ENCODE data around the gene TRIM46. TPM values are rescaled to one million over a fixed set of nuclear protein-coding genes. Genes with fewer than 3 reads are reported as not detected.

TRIM46 gene
- total RNA-seq, 1 experiment from 2014 or later, result 3.8 TPM

DNA sequence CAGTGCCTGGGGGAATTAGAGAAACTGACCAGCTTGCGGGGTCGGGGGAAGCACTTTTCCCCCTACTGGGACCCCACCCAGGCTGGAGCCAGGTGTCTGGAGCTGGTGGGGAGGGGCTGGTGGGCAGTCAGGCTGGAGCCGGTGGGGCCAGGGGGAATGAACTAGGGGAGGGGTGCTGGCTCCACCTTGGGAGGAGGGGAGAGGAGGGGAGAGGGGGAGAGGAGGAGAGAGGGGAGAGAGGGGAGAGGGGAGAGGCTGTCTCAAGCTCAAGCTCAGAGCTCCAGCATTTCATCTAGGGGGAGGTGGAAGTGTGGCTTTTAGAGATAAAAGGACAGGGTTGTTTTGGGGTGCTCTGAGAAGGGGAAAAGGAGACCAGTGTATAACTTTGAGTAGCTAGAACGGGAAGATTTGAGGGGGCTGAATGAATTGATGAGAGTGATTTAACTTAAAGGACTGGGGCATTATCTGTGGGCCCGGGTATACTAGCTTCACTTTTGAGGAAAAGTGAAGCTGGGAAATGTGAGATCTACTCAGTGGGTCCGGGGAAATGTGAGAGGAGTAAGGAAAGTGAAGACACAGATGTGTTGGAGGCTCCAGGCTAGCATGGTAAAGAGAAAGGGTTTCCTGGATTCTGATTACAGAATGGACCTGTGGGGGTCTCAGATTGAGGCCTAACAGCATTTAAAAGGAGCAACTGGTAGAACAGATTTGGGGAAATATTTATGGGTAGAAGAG, 43.2 kb upstream of the TRIM46 start:
- no peaks in the 10 kb centered on the region for H3K27me3 ChIP-seq (ENCODE audit: insufficient read depth, low read length)
- no peak overlapping the region for H2AFZ ChIP-seq (ENCODE audit: low read depth, low read length, poor library complexity, severe bottlenecking)
- no peak for TF ChIP-seq ZFX (IDR thresholded peaks at IDR 0.05)
- no peak for TF ChIP-seq EGR1 (IDR thresholded peaks at IDR 0.05; ENCODE audit: low read depth)
- no peak for TF ChIP-seq SRF (IDR thresholded peaks at IDR 0.05; ENCODE audit: low read depth)
- no peak for TF ChIP-seq CBX3 (IDR thresholded peaks at IDR 0.05; ENCODE audit: low read depth)
- no peak for TF ChIP-seq MAX (IDR thresholded peaks at IDR 0.05)
- no peak for TF ChIP-seq ELF1 (IDR thresholded peaks at IDR 0.05; ENCODE audit: borderline replicate concordance, low read depth)
- no peak for TF ChIP-seq POLR2AphosphoS5 (IDR thresholded peaks at IDR 0.05; ENCODE audit: low read depth, low read length)
- TF ChIP-seq EZH2 (IDR thresholded peaks at IDR 0.05), result no peak
- no peak for TF ChIP-seq FOSL1 (IDR thresholded peaks at IDR 0.05; ENCODE audit: low read depth)
- TF ChIP-seq, protein P1, sequence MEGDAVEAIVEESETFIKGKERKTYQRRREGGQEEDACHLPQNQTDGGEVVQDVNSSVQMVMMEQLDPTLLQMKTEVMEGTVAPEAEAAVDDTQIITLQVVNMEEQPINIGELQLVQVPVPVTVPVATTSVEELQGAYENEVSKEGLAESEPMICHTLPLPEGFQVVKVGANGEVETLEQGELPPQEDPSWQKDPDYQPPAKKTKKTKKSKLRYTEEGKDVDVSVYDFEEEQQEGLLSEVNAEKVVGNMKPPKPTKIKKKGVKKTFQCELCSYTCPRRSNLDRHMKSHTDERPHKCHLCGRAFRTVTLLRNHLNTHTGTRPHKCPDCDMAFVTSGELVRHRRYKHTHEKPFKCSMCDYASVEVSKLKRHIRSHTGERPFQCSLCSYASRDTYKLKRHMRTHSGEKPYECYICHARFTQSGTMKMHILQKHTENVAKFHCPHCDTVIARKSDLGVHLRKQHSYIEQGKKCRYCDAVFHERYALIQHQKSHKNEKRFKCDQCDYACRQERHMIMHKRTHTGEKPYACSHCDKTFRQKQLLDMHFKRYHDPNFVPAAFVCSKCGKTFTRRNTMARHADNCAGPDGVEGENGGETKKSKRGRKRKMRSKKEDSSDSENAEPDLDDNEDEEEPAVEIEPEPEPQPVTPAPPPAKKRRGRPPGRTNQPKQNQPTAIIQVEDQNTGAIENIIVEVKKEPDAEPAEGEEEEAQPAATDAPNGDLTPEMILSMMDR (IDR thresholded peaks at IDR 0.05 in 2 of 3, conservative IDR thresholded peaks at IDR 0.05 in 1 of 3; ENCODE audit: borderline replicate concordance in 1 of 3, insufficient read depth in 1 of 3, low read depth in 2 of 3, low read length in 2 of 3), result no peak
- ATAC-seq, result no peak
- RAD21 ChIA-PET (ENCODE audit: low non-redundant PET in 1 of 2, low total read pairs in 2 of 2, uncharacterized antibody in 2 of 2, unreplicated experiment in 2 of 2), result no interaction called here
- no peak for DNase-seq (ENCODE audit: low read depth, low spot score)
- peak overlapping the region; percentile 91 for H3K9ac ChIP-seq (ENCODE audit: low read length)
- H3K4me1 ChIP-seq (ENCODE audit: control insufficient read depth in 1 of 2, insufficient read depth in 2 of 2, low read length in 2 of 2), result peaks cover 39 to 87% of the 10 kb centered on the region in 2 experiments
- H3K36me3 ChIP-seq (ENCODE audit: control insufficient read depth in 1 of 2, insufficient read depth in 2 of 2, low read length in 2 of 2), result peaks cover 13 to 33% of the 10 kb centered on the region in 2 experiments; a peak in 3 of 4 replicates
- H3K9me3 ChIP-seq (ENCODE audit: control insufficient read depth in 1 of 2, insufficient read depth in 1 of 2, low read depth in 1 of 2, low read length in 2 of 2), result no peaks in the 10 kb centered on the region
- H3K4me2 ChIP-seq (ENCODE audit: low read length), result peak overlapping the region; percentile 99
- peak overlapping the region; percentile 70 to 97 for H3K4me3 ChIP-seq (replicated peaks in 1 of 2; ENCODE audit: low read depth in 1 of 2, low read length in 2 of 2)
- H3K79me2 ChIP-seq (ENCODE audit: insufficient read depth, low read length), result peaks cover 41% of the 10 kb centered on the region
- CTCF ChIA-PET, result interaction anchor here (1.6 to 3.5 kb wide), 3 partner anchors 37 to 45 kb away, joined by 5 to 13 read pairs (median 11); no protein-coding TSS in a partner anchor
- no TSS peak for BruUV-seq (replicated peaks)
- POLR2A ChIA-PET, result interaction anchor here (2.3 kb wide), 1 partner anchor 63 kb away, joined by 7 read pairs; no protein-coding TSS in a partner anchor
- no peaks in the 10 kb centered on the region for H3K9me2 ChIP-seq (ENCODE audit: insufficient read depth)
- intact Hi-C loops (cut with micrococcal nuclease), result no loop called here
- no peaks in the 10 kb centered on the region for H4K20me1 ChIP-seq (ENCODE audit: insufficient read depth)
- peak overlapping the region; percentile 97 for H3K27ac ChIP-seq (ENCODE audit: low read depth, low read length)
